GM12878 (cell line): ENCODE results near the gene SEC16B. TPM values are rescaled to one million over a fixed set of nuclear protein-coding genes. Genes with fewer than 3 reads are reported as not detected.

Experiments used
- ATAC-seq: fragments of 200-7000 bp; cut with Tn5 transposase; 3 replicates; pipeline ENCODE4 v1.9.1; 2020; ENCODE audit warnings: mild to moderate bottlenecking, moderate library complexity
- BruUV-seq: library from RNA; stranded (reverse); fragments of 400-500 nt; replicated peaks from 2 replicates; lab custom pipeline; 2021; lab: Mats Ljungman, UMichigan
- CTCF ChIA-PET: fragments of 300-600 bp; sonication (Branson Sonifier 250); formaldehyde crosslinking; extraction: SDS; loops from one replicate; lab custom pipeline; 2021; ENCODE audit warnings: inconsistent platforms; lab: Yijun Ruan, JAX
- POLR2A ChIA-PET: fragments of 350-600 bp; formaldehyde crosslinking; extraction: SDS; loops from one replicate; lab custom pipeline; 2021; ENCODE audit warnings: inconsistent platforms; lab: Charles Lee
- RAD21 ChIA-PET: fragments of 300-600 bp; sonication (Branson Sonifier 250); formaldehyde crosslinking; loops from one replicate; lab custom pipeline; 2023; ENCODE audit warnings: antibody characterized with exemption; ENCODE audit not compliant: unreplicated experiment; lab: Charles Lee
- SMC1A ChIA-PET: fragments of 300-600 bp; sonication (Branson Sonifier 250); formaldehyde crosslinking; loops from one replicate; lab custom pipeline; 2023; ENCODE audit not compliant: unreplicated experiment, uncharacterized antibody; lab: Charles Lee
- DNase-seq: peaks from one replicate; pipeline ENCODE4 v3.0.0-alpha.2; 2011; ENCODE audit warnings: low read depth, low spot score
- FAIRE-seq: peaks from 3 replicates; lab custom pipeline; 2011; peaks lifted over from hg19 to GRCh38; lab: Jason Lieb, UNC
- H2AFZ ChIP-seq: 2 replicates; pipeline ENCODE4 v1.6.0; 2011; ENCODE audit warnings: low read depth, low read length, control low read depth; ENCODE audit not compliant: control insufficient read depth
- H3K27ac ChIP-seq: 2 replicates; pipeline ENCODE4 v1.5.1; 2011; ENCODE audit warnings: control low read depth; ENCODE audit not compliant: control insufficient read depth, insufficient read depth
- H3K27me3 ChIP-seq, 2 experiments: replicated peaks in 1 of 2; 2 replicates each; pipeline versions ENCODE4 v1.6.0 to v1.6.1; 2011; ENCODE audit warnings: low read length in 1 of 2; ENCODE audit not compliant: control insufficient read depth in 2 of 2, insufficient read depth in 2 of 2
- H3K36me3 ChIP-seq, 2 experiments: 2 replicates each; pipeline ENCODE4 v1.5.1; 2011; ENCODE audit warnings: low read length in 1 of 2; ENCODE audit not compliant: control insufficient read depth in 2 of 2, insufficient read depth in 2 of 2
- H3K4me1 ChIP-seq: 2 replicates; pipeline ENCODE4 v1.6.1; 2011; ENCODE audit warnings: mild to moderate bottlenecking, low read length, moderate library complexity, mixed read lengths; ENCODE audit not compliant: control insufficient read depth, insufficient read depth
- H3K4me2 ChIP-seq: 2 replicates; pipeline ENCODE4 v1.6.0; 2011; ENCODE audit warnings: control low read depth; ENCODE audit not compliant: control insufficient read depth, insufficient read depth
- H3K4me3 ChIP-seq: fragments of 200-600 bp; sonication (generic); 2 replicates; pipeline ENCODE4 v1.5.1; 2016
- H3K79me2 ChIP-seq: 2 replicates; pipeline ENCODE4 v1.6.0; 2011; ENCODE audit warnings: low read length; ENCODE audit not compliant: control insufficient read depth, insufficient read depth
- H3K9ac ChIP-seq: 2 replicates; pipeline ENCODE4 v1.8.0; 2011; ENCODE audit warnings: low read length, control low read depth, mixed read lengths; ENCODE audit not compliant: control insufficient read depth, insufficient read depth
- H3K9me3 ChIP-seq: replicated peaks from 3 replicates; pipeline ENCODE4 v1.5.1; 2011; ENCODE audit warnings: mild to moderate bottlenecking, low read length; ENCODE audit not compliant: control insufficient read depth, insufficient read depth
- H4K20me1 ChIP-seq: 2 replicates; pipeline ENCODE4 v1.6.0; 2011; ENCODE audit not compliant: control insufficient read depth, insufficient read depth
- ATF7 ChIP-seq: fragments of 450-650 bp; IDR thresholded peaks from 2 replicates; pipeline ENCODE4 v1.6.1; 2016; ENCODE audit warnings: low read depth, mild to moderate bottlenecking
- BCL11A ChIP-seq: IDR thresholded peaks from 2 replicates; pipeline ENCODE4 v1.6.1; 2011; ENCODE audit warnings: low read depth, low read length
- BHLHE40 ChIP-seq, 2 experiments: fragments of 450-650 bp in 1 of 2; IDR thresholded peaks; 2 replicates each; pipeline ENCODE4 v1.6.1; 2011 to 2017; ENCODE audit warnings: low read depth in 2 of 2, borderline replicate concordance in 1 of 2, improper control_type of control experiment in 1 of 2, low read length in 1 of 2, mild to moderate bottlenecking in 1 of 2
- BMI1 ChIP-seq: fragments of 450-650 bp; IDR thresholded peaks from 2 replicates; pipeline ENCODE4 v1.6.1; 2016; ENCODE audit warnings: mild to moderate bottlenecking, moderate library complexity, borderline replicate concordance
- CEBPB ChIP-seq, 2 experiments: fragments of 150-350 bp in 1 of 2; IDR thresholded peaks; 2 replicates each; pipeline ENCODE4 v1.6.1; 2012 to 2014; ENCODE audit warnings: low read depth in 2 of 2, low read length in 2 of 2, borderline replicate concordance in 1 of 2, inconsistent platforms in 1 of 2
- ETV6 ChIP-seq, 2 experiments: fragments of 450-650 bp in 1 of 2; IDR thresholded peaks in 1 of 2; conservative IDR thresholded peaks in 1 of 2; 2 replicates each; pipeline ENCODE4 v1.6.1; 2014; ENCODE audit warnings: antibody characterized with exemption in 1 of 2, borderline replicate concordance in 1 of 2, low read depth in 1 of 2, mild to moderate bottlenecking in 1 of 2, moderate library complexity in 1 of 2
- IKZF2 ChIP-seq, 2 experiments: fragments of 450-650 bp; IDR thresholded peaks; 2 replicates each; pipeline ENCODE4 v1.6.1; 2017; ENCODE audit warnings: mild to moderate bottlenecking in 2 of 2, moderate library complexity in 2 of 2
- NBN ChIP-seq: fragments of 450-650 bp; IDR thresholded peaks from 2 replicates; pipeline ENCODE4 v1.6.1; 2016
- NFYA ChIP-seq: IDR thresholded peaks from 2 replicates; pipeline ENCODE4 v1.6.1; 2011; ENCODE audit warnings: low read depth, mild to moderate bottlenecking, low read length, improper control_type of control experiment, borderline replicate concordance
- POLR2A ChIP-seq: IDR thresholded peaks from 2 replicates; pipeline ENCODE4 v1.6.1; 2011; ENCODE audit warnings: low read depth, mild to moderate bottlenecking, low read length
- POLR2AphosphoS2 ChIP-seq: IDR thresholded peaks from 2 replicates; pipeline ENCODE4 v1.6.1; 2011; ENCODE audit warnings: low read depth, mild to moderate bottlenecking, low read length, improper control_type of control experiment, moderate library complexity
- RFX5 ChIP-seq: IDR thresholded peaks from 2 replicates; pipeline ENCODE4 v1.6.1; 2011; ENCODE audit warnings: low read depth, low read length, improper control_type of control experiment
- SIX5 ChIP-seq: IDR thresholded peaks from 2 replicates; pipeline ENCODE4 v1.6.1; 2011; ENCODE audit warnings: mild to moderate bottlenecking, low read depth, low read length, moderate library complexity; ENCODE audit not compliant: severe bottlenecking
- SPI1 ChIP-seq: IDR thresholded peaks from 2 replicates; pipeline ENCODE4 v1.6.1; 2011; ENCODE audit warnings: low read depth, mild to moderate bottlenecking, low read length, moderate library complexity, borderline replicate concordance; ENCODE audit not compliant: insufficient read depth
- SREBF2 ChIP-seq: IDR thresholded peaks from 2 replicates; pipeline ENCODE4 v1.6.1; 2012; ENCODE audit warnings: mild to moderate bottlenecking, low read length
- TCF3 ChIP-seq: IDR thresholded peaks from 2 replicates; pipeline ENCODE4 v1.6.1; 2012; ENCODE audit warnings: low read depth, mild to moderate bottlenecking, low read length, borderline replicate concordance; ENCODE audit not compliant: insufficient read depth
- WRNIP1 ChIP-seq: IDR thresholded peaks from 2 replicates; pipeline ENCODE4 v1.6.1; 2011; ENCODE audit warnings: low read depth, low read length, improper control_type of control experiment, borderline replicate concordance
- WGBS: methylation state at CpG from one replicate; pipeline ENCODE4 v1.1.6; 2016; ENCODE audit warnings: low lambda C conversion rate; ENCODE audit not compliant: insufficient replicate concordance, insufficient coverage; ENCODE audit errors: missing lambda C conversion rate; 5-methylcytosine and 5-hydroxymethylcytosine counted together
- in situ Hi-C: fragments of 300-500 bp; cut with MboI; formaldehyde crosslinking; loops from 9 replicates; pipeline ENCODE4 v1.14.3; 2018; ENCODE audit warnings: mixed read lengths
- intact Hi-C: fragments of 100-400 bp; cut with micrococcal nuclease; formaldehyde crosslinking; loops from one replicate; pipeline ENCODE4 v1.14.2; 2022; ENCODE audit not compliant: unreplicated experiment
- polyA plus RNA-seq, 11 experiments: library from polyadenylated mRNA; depleted of rRNA in 4 of 11; unstranded in 6 of 11; stranded (reverse) in 5 of 11; fragments of >200 nt; fragmentation: Nextera tagmentation in 4 of 11; fragmentation: Illumina TruSeq in 1 of 11; extraction: Ambion mirVana in 4 of 11; extraction: Trizol in 1 of 11; gene quantifications; 1 replicate in 1 of 11; 2 replicates in 10 of 11; pipeline versions ENCODE4 v1.2.1 to v1.2.3, GENCODE V29; 2011 to 2016; ENCODE audit warnings: inconsistent platforms in 2 of 11, missing spikeins in 2 of 11, low read depth in 1 of 11
- total RNA-seq, 4 experiments: library from RNA; depleted of rRNA in 3 of 4; stranded (reverse); fragments of >200 nt in 3 of 4; fragmentation: Illumina TruSeq in 1 of 4; extraction: Trizol in 1 of 4; gene quantifications; 2 replicates each; pipeline versions ENCODE4 v1.2.1 to v1.2.3, GENCODE V29; 2013 to 2021
- TF ChIP-seq, protein P1 (sequence below): fragments of 450-650 bp; IDR thresholded peaks from 2 replicates; pipeline ENCODE4 v1.6.1; 2017; ENCODE audit warnings: antibody characterized with exemption, mild to moderate bottlenecking, moderate library complexity
- TF ChIP-seq, protein P2 (sequence below): IDR thresholded peaks from 2 replicates; pipeline ENCODE4 v1.6.1; 2011; ENCODE audit warnings: low read depth, mild to moderate bottlenecking, low read length, moderate library complexity, borderline replicate concordance; ENCODE audit errors: extremely low read depth
- TF ChIP-seq, protein P3 (sequence below): fragments of 450-650 bp; IDR thresholded peaks from 2 replicates; pipeline ENCODE4 v1.6.1; 2016; ENCODE audit warnings: mild to moderate bottlenecking

SEC16B gene
- total and polyA plus RNA-seq, 10 of the 15 experiments (the other 5 are each of a cell fraction or from before 2014, with no cell fraction given) = 0.10 to 0.94 (median 0.17) TPM; not detected in 2

DNA sequence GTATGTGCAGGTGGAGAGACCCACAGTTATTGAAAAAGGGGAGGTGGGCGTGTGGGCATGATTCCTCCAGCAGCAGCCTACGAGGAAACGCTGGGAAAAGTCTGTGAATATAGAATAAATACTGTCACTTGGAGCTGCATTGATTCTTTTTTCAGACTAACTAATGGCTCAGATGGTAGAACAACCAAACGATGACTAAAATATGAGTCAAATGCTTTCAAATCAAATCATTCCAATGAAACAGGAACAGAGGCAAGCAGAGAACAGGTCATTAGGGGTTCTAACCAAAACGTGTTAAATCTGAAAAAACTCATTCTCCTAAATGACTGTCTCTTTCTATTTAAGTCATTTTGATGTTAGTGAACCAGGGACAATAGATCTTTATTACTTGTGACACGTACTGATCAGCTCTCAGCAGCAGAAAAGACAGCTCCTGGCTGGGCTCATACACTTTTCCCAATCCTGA, 35.1 kb upstream of the SEC16B start:
- FAIRE-seq (no peak), ATAC-seq (peak; percentile 89), DNase-seq (no peak)
- ChIA-PET CTCF (interaction anchor here (0.5 kb wide), 1 partner anchor 46 kb away, joined by 3 read pairs; no protein-coding TSS in a partner anchor), SMC1A (interaction anchor here (1.7 kb wide), 1 partner anchor 12 kb away, joined by 3 read pairs; no protein-coding TSS in a partner anchor), RAD21 (interaction anchor here (1.0 kb wide), 1 partner anchor 51 kb away, joined by 3 read pairs; no protein-coding TSS in a partner anchor), POLR2A (no interaction called here)
- Histone ChIP-seq H3K79me2 (no peaks in the 10 kb centered on the region), H3K27ac (no peak overlapping the region), H3K27me3 (peaks cover 0 to 1% of the 10 kb centered on the region in 2 experiments; a peak in 1 of 4 replicates), H3K36me3 (no peaks in the 10 kb centered on the region), H3K9ac (no peak overlapping the region), H3K4me3 (no peak overlapping the region), H3K4me2 (no peak overlapping the region), H3K4me1 (no peaks in the 10 kb centered on the region), H2AFZ (no peak overlapping the region), H3K9me3 (no peaks in the 10 kb centered on the region), H4K20me1 (no peaks in the 10 kb centered on the region)
- BruUV-seq = no TSS peak
- in situ Hi-C loops (no loop called here), intact Hi-C loops (no loop called here)
- 0% methylated on average over 6 of the region's 6 CpGs for WGBS
- TF ChIP-seq, protein P1, sequence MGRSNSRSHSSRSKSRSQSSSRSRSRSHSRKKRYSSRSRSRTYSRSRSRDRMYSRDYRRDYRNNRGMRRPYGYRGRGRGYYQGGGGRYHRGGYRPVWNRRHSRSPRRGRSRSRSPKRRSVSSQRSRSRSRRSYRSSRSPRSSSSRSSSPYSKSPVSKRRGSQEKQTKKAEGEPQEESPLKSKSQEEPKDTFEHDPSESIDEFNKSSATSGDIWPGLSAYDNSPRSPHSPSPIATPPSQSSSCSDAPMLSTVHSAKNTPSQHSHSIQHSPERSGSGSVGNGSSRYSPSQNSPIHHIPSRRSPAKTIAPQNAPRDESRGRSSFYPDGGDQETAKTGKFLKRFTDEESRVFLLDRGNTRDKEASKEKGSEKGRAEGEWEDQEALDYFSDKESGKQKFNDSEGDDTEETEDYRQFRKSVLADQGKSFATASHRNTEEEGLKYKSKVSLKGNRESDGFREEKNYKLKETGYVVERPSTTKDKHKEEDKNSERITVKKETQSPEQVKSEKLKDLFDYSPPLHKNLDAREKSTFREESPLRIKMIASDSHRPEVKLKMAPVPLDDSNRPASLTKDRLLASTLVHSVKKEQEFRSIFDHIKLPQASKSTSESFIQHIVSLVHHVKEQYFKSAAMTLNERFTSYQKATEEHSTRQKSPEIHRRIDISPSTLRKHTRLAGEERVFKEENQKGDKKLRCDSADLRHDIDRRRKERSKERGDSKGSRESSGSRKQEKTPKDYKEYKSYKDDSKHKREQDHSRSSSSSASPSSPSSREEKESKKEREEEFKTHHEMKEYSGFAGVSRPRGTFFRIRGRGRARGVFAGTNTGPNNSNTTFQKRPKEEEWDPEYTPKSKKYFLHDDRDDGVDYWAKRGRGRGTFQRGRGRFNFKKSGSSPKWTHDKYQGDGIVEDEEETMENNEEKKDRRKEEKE = no peak
- TF ChIP-seq RFX5 (no peak), POLR2AphosphoS2 (no peak), IKZF2 (IDR thresholded peaks at IDR 0.05) (peak; percentile 23 to 60; a peak in 2 of 4 replicates), ATF7 (peak; percentile 44; the same call in 1 of the 2 replicates), SREBF2 (no peak), NBN (0 out of 2 replicates have a peak, but pooled peaks have one; percentile 42), POLR2A (no peak), ETV6 (conservative IDR thresholded peaks at IDR 0.05 in 1 of 2, IDR thresholded peaks at IDR 0.05 in 1 of 2; ENCODE audit: borderline replicate concordance in 1 of 2, low read depth in 1 of 2) (no peak), CEBPB (IDR thresholded peaks at IDR 0.05; ENCODE audit: borderline replicate concordance in 1 of 2, low read depth in 2 of 2, low read length in 2 of 2) (no peak), NFYA (no peak), BHLHE40 (IDR thresholded peaks at IDR 0.05; ENCODE audit: borderline replicate concordance in 1 of 2, low read depth in 2 of 2, low read length in 1 of 2) (peak in 1 of 2 experiments; percentile 49; a peak in 2 of 4 replicates), TCF3 (no peak), SPI1 (peak; percentile 37; the same call in 1 of the 2 replicates), SIX5 (no peak), BCL11A (peak; percentile 70), BMI1 (0 out of 2 replicates have a peak, but pooled peaks have one; percentile 22), WRNIP1 (no peak)
- TF ChIP-seq, protein P2, sequence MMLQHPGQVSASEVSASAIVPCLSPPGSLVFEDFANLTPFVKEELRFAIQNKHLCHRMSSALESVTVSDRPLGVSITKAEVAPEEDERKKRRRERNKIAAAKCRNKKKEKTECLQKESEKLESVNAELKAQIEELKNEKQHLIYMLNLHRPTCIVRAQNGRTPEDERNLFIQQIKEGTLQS = no peak
- TF ChIP-seq, protein P3, sequence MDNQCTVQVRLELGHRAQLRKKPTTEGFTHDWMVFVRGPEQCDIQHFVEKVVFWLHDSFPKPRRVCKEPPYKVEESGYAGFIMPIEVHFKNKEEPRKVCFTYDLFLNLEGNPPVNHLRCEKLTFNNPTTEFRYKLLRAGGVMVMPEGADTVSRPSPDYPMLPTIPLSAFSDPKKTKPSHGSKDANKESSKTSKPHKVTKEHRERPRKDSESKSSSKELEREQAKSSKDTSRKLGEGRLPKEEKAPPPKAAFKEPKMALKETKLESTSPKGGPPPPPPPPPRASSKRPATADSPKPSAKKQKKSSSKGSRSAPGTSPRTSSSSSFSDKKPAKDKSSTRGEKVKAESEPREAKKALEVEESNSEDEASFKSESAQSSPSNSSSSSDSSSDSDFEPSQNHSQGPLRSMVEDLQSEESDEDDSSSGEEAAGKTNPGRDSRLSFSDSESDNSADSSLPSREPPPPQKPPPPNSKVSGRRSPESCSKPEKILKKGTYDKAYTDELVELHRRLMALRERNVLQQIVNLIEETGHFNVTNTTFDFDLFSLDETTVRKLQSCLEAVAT = no peak
